OCI-LY1 (cell line): ENCODE measurements around the gene MYO5B.

Experiments used
- H2AFZ ChIP-seq: fragments of 200-600 bp; sonication (generic), shearing (Covaris generic); 2 replicates; pipeline ENCODE4 v1.6.0; 2014; ENCODE audit warnings: antibody characterized with exemption, mild to moderate bottlenecking, low read length
- H3F3A ChIP-seq: fragments of 200-600 bp; sonication (generic), shearing (Covaris generic); 2 replicates; pipeline ENCODE4 v1.6.0; 2014; ENCODE audit warnings: mild to moderate bottlenecking, antibody characterized with exemption, low read length, moderate library complexity; ENCODE audit not compliant: insufficient read depth
- H3K27ac ChIP-seq: fragments of 200-600 bp; sonication (generic); 2 replicates; pipeline ENCODE4 v1.5.1; 2014; ENCODE audit warnings: low read length, mixed run types, mild to moderate bottlenecking, low read depth; ENCODE audit not compliant: poor library complexity, severe bottlenecking
- H3K27me3 ChIP-seq: fragments of 200-600 bp; sonication (generic); 2 replicates; pipeline ENCODE4 v1.6.0; 2014; ENCODE audit warnings: antibody characterized with exemption, mild to moderate bottlenecking, low read length, moderate library complexity; ENCODE audit not compliant: insufficient read depth
- H3K36me3 ChIP-seq: fragments of 200-600 bp; sonication (generic); 2 replicates; pipeline ENCODE4 v1.6.1; 2014; ENCODE audit warnings: mild to moderate bottlenecking, antibody characterized with exemption, low read length, moderate library complexity, mixed read lengths; ENCODE audit not compliant: insufficient read depth
- H3K4me1 ChIP-seq: fragments of 200-600 bp; sonication (generic); 2 replicates; pipeline ENCODE4 v1.5.1; 2014; ENCODE audit warnings: mild to moderate bottlenecking, low read length, moderate library complexity; ENCODE audit not compliant: insufficient read depth, severe bottlenecking
- H3K4me2 ChIP-seq: fragments of 200-600 bp; sonication (generic), shearing (Covaris generic); 2 replicates; pipeline ENCODE4 v1.6.1; 2014; ENCODE audit warnings: low read length
- H3K4me3 ChIP-seq: fragments of 200-600 bp; sonication (generic); 2 replicates; pipeline ENCODE4 v1.5.1; 2014; ENCODE audit warnings: low read length, low read depth, mild to moderate bottlenecking, mixed read lengths; ENCODE audit not compliant: poor library complexity, severe bottlenecking
- H3K79me2 ChIP-seq: fragments of 200-600 bp; shearing (Covaris generic); 2 replicates; pipeline ENCODE4 v1.6.1; 2016; ENCODE audit warnings: mixed run types, low read length, mixed read lengths; ENCODE audit not compliant: insufficient read depth
- H3K9ac ChIP-seq: fragments of 200-600 bp; sonication (generic), shearing (Covaris generic); 2 replicates; pipeline ENCODE4 v1.6.1; 2014; ENCODE audit warnings: mild to moderate bottlenecking, low read length, mixed read lengths
- H3K9me2 ChIP-seq: fragments of 200-600 bp; sonication (generic), shearing (Covaris generic); 2 replicates; pipeline ENCODE4 v1.6.1; 2014; ENCODE audit warnings: low read depth, mild to moderate bottlenecking, low read length, mixed read lengths
- H3K9me3 ChIP-seq: fragments of 200-600 bp; shearing (Covaris generic); 2 replicates; pipeline ENCODE4 v1.6.1; 2014; ENCODE audit warnings: low read length, mixed read lengths
- H4K20me1 ChIP-seq: fragments of 200-600 bp; sonication (generic), shearing (Covaris generic); 2 replicates; pipeline ENCODE4 v1.6.0; 2016; ENCODE audit warnings: mild to moderate bottlenecking, low read length; ENCODE audit not compliant: insufficient read depth
- CTCF ChIP-seq: fragments of 200-600 bp; sonication (generic), shearing (Covaris generic); IDR thresholded peaks from 2 replicates; pipeline ENCODE4 v1.5.1; 2017; ENCODE audit warnings: mild to moderate bottlenecking, antibody characterized with exemption, low read length, moderate library complexity, mixed read lengths
- EZH2 ChIP-seq: fragments of 200-600 bp; sonication (generic), shearing (Covaris generic); IDR thresholded peaks from 2 replicates; pipeline ENCODE4 v1.8.0; 2017; ENCODE audit warnings: borderline replicate concordance, mixed run types, mild to moderate bottlenecking, antibody characterized with exemption, low read length, moderate library complexity, mixed read lengths

The MYO5B gene

DNA sequence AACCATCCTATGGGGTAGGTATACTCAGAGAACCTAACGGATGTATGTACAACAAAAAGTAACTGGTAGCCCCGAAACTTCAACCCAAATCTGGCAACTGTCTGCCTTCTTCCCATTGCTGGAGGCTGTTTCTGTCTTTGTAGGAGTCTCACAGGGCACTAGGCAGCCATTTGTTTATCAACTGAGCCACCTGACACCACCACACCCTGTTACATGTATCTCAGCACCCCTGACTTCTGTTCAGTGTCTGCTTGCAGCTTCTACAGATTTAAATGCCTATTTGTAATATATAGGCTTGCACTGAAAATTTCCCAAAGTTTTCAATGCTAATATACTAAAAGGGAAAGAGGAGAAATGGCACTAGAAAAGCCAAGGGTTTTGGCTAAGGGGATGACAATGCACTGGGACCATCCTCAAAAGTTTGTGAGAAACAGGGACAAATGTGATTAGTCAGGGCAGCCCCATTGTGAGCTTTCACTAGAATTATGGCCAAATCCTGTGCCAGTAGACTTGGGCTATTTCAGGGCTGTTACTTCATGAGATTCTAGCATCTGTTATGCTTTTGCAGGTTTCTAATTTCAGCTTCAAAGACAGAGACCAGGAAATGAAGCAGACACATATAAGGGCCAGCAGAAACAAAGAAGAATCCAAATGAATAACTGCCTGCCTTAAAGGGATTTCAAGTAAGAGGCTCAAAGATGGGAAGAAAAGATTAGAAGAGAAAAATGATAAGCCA, 103.3 kb downstream of the MYO5B start:
- no peaks in the 10 kb centered on the region for H3K9me2 ChIP-seq
- no peak overlapping the region for H3K9ac ChIP-seq
- H3K4me2 ChIP-seq: no peak overlapping the region
- no peaks in the 10 kb centered on the region for H3K36me3 ChIP-seq
- no peaks in the 10 kb centered on the region for H3K79me2 ChIP-seq
- H3K4me3 ChIP-seq: no peak overlapping the region
- H3F3A ChIP-seq: no peaks in the 10 kb centered on the region
- H4K20me1 ChIP-seq: no peaks in the 10 kb centered on the region
- H3K27ac ChIP-seq: no peak overlapping the region
- no peaks in the 10 kb centered on the region for H3K27me3 ChIP-seq
- no peak overlapping the region for H2AFZ ChIP-seq
- no peak for TF ChIP-seq CTCF
- no peak for TF ChIP-seq EZH2
- H3K4me1 ChIP-seq: no peaks in the 10 kb centered on the region
- H3K9me3 ChIP-seq: no peaks in the 10 kb centered on the region

- Histone ChIP-seq H2AFZ (no peak overlapping the region), H3K4me1 (no peaks in the 10 kb centered on the region), H3F3A (no peaks in the 10 kb centered on the region), H3K27ac (no peak overlapping the region), H3K79me2 (no peaks in the 10 kb centered on the region), H3K36me3 (no peaks in the 10 kb centered on the region), H3K4me2 (no peak overlapping the region), H3K9ac (no peak overlapping the region), H4K20me1 (no peaks in the 10 kb centered on the region), H3K9me3 (no peaks in the 10 kb centered on the region), H3K9me2 (no peaks in the 10 kb centered on the region), H3K4me3 (no peak overlapping the region), H3K27me3 (no peaks in the 10 kb centered on the region)
- TF ChIP-seq EZH2 (no peak), CTCF (no peak)
Measured at GRCh38 chr18:50090370-50091312, 104.3 kb downstream of the MYO5B start.

GRCh38 chr18:50089702-50090101, 105.2 kb downstream of the MYO5B start:
- no peak for TF ChIP-seq EZH2
- no peak for TF ChIP-seq CTCF
- Histone ChIP-seq H3K4me2 (no peak overlapping the region), H3K36me3 (no peaks in the 10 kb centered on the region), H2AFZ (no peak overlapping the region), H3K27ac (no peak overlapping the region), H3K4me3 (no peak overlapping the region), H3K4me1 (no peaks in the 10 kb centered on the region), H3K9ac (no peak overlapping the region), H4K20me1 (no peaks in the 10 kb centered on the region), H3K27me3 (no peaks in the 10 kb centered on the region), H3K9me2 (no peaks in the 10 kb centered on the region), H3K79me2 (no peaks in the 10 kb centered on the region), H3K9me3 (no peaks in the 10 kb centered on the region), H3F3A (no peaks in the 10 kb centered on the region)
